GM21367 (cell line): ENCODE measurements around the gene RENBP.

Experiments
- ATAC-seq: cut with Tn5 transposase; IDR thresholded peaks from one replicate; pipeline ENCODE4 v1.9.1; 2021; ENCODE audit not compliant: unreplicated experiment

RENBP gene

GRCh38 chrX:153954558-153955227 is 10.2 kb upstream of the RENBP start:
- no peak for ATAC-seq

- ATAC-seq: no peak
Measured at GRCh38 chrX:153953892-153954557, 9.6 kb upstream of the RENBP start.

GRCh38 chrX:153953342-153953830 is 8.9 kb upstream of the RENBP start:
- ATAC-seq: no peak

GRCh38 chrX:153952373-153953026 is 8.1 kb upstream of the RENBP start:
- no peak for ATAC-seq

GRCh38 chrX:153951683-153952372 is 7.4 kb upstream of the RENBP start:
- no peak for ATAC-seq

- ATAC-seq: no peak
Measured at GRCh38 chrX:153950127-153950526, 5.7 kb upstream of the RENBP start.

- no peak for ATAC-seq
Measured at GRCh38 chrX:153948847-153949805, 4.7 kb upstream of the RENBP start.

GRCh38 chrX:153948002-153948466 is 3.6 kb upstream of the RENBP start:
- no peak for ATAC-seq

GRCh38 chrX:153947009-153947769 is 2.7 kb upstream of the RENBP start:
- ATAC-seq: no peak

GRCh38 chrX:153945956-153946943 is 1.8 kb upstream of the RENBP start:
- no peak for ATAC-seq

GRCh38 chrX:153944800-153945150 is 332 bp upstream of the RENBP start:
- ATAC-seq: no peak

- no peak for ATAC-seq
Measured at GRCh38 chrX:153941336-153942252, 2.8 kb downstream of the RENBP start.

GRCh38 chrX:153939573-153939972 is 4.9 kb downstream of the RENBP start:
- ATAC-seq: no peak

GRCh38 chrX:153938226-153938786 is 6.1 kb downstream of the RENBP start:
- no peak for ATAC-seq

GRCh38 chrX:153937056-153937455 is 7.4 kb downstream of the RENBP start:
- ATAC-seq: no peak

GRCh38 chrX:153935326-153935851 is 9.1 kb downstream of the RENBP start:
- no peak for ATAC-seq
